ENCODE results near the gene HACD4.
A peak's percentile ranks its signal among the peaks of the same experiment; 100 is the strongest.
"Not testable (repeated sequence)": the region's sequence is repeated elsewhere in the genome, so short reads cannot be mapped to it uniquely, and the experiment has no call there.

The HACD4 gene

GRCh38 chr9:20989923-20990341, 41.5 kb downstream of the HACD4 start:
- H3K36me3 ChIP-seq (ENCODE audit: control insufficient read depth in 2 of 2, insufficient read depth in 2 of 2, low read length in 2 of 2) = peaks cover 5 to 9% of the 10 kb centered on the region in 2 donors

GRCh38 chr9:20988671-20989315, 42.6 kb downstream of the HACD4 start:
- Histone ChIP-seq H3K27me3 (ENCODE audit: control insufficient read depth in 1 of 2, insufficient read depth in 2 of 2, low read length in 2 of 2) (no peaks in the 10 kb centered on the region), H3K4me3 (ENCODE audit: low read length in 2 of 2) (no peak overlapping the region), H3K9me3 (ENCODE audit: control insufficient read depth in 2 of 2, low read length in 2 of 2) (no peaks in the 10 kb centered on the region), H3K4me1 (ENCODE audit: control insufficient read depth, insufficient read depth, low read length) (peaks cover 3% of the 10 kb centered on the region), H3K36me3 (ENCODE audit: control insufficient read depth in 2 of 2, insufficient read depth in 2 of 2, low read length in 2 of 2) (peaks cover 5 to 9% of the 10 kb centered on the region in 2 donors), H3K9ac (ENCODE audit: low read length in 2 of 2) (no peak overlapping the region), H3K27ac (ENCODE audit: low read length) (no peak overlapping the region)

More at GRCh38 chr9:20989923-20990341, 41.5 kb downstream of the HACD4 start:
- Histone ChIP-seq H3K9ac (ENCODE audit: low read length in 2 of 2) (no peak overlapping the region), H3K27me3 (ENCODE audit: control insufficient read depth in 1 of 2, insufficient read depth in 2 of 2, low read length in 2 of 2) (no peaks in the 10 kb centered on the region), H3K27ac (ENCODE audit: low read length) (no peak overlapping the region), H3K4me3 (ENCODE audit: low read length in 2 of 2) (no peak overlapping the region), H3K4me1 (ENCODE audit: control insufficient read depth, insufficient read depth, low read length) (peaks cover 3% of the 10 kb centered on the region), H3K9me3 (ENCODE audit: control insufficient read depth in 2 of 2, low read length in 2 of 2) (no peaks in the 10 kb centered on the region)

- H3K9me3 ChIP-seq (ENCODE audit: control insufficient read depth in 2 of 2, low read length in 2 of 2) = no peaks in the 10 kb centered on the region
- H3K4me3 ChIP-seq (ENCODE audit: low read length in 2 of 2) = no peak overlapping the region
- no peak overlapping the region for H3K9ac ChIP-seq (ENCODE audit: low read length in 2 of 2)
- peaks cover 3% of the 10 kb centered on the region for H3K4me1 ChIP-seq (ENCODE audit: control insufficient read depth, insufficient read depth, low read length)
- no peaks in the 10 kb centered on the region for H3K27me3 ChIP-seq (ENCODE audit: control insufficient read depth in 1 of 2, insufficient read depth in 2 of 2, low read length in 2 of 2)
- peaks cover 5 to 9% of the 10 kb centered on the region in 2 donors for H3K36me3 ChIP-seq (ENCODE audit: control insufficient read depth in 2 of 2, insufficient read depth in 2 of 2, low read length in 2 of 2)
- H3K27ac ChIP-seq (ENCODE audit: low read length) = no peak overlapping the region
Measured at GRCh38 chr9:20988061-20988460, 43.4 kb downstream of the HACD4 start.

GRCh38 chr9:20987521-20987920, 43.9 kb downstream of the HACD4 start:
- Histone ChIP-seq H3K27ac (ENCODE audit: low read length) (no peak overlapping the region), H3K9ac (ENCODE audit: low read length in 2 of 2) (no peak overlapping the region), H3K4me1 (ENCODE audit: control insufficient read depth, insufficient read depth, low read length) (peaks cover 3% of the 10 kb centered on the region), H3K4me3 (ENCODE audit: low read length in 2 of 2) (no peak overlapping the region), H3K9me3 (ENCODE audit: control insufficient read depth in 2 of 2, low read length in 2 of 2) (no peaks in the 10 kb centered on the region), H3K27me3 (ENCODE audit: control insufficient read depth in 1 of 2, insufficient read depth in 2 of 2, low read length in 2 of 2) (no peaks in the 10 kb centered on the region), H3K36me3 (ENCODE audit: control insufficient read depth in 2 of 2, insufficient read depth in 2 of 2, low read length in 2 of 2) (peaks cover 5 to 9% of the 10 kb centered on the region in 2 donors)

- Histone ChIP-seq H3K9ac (ENCODE audit: low read length in 2 of 2) (no peak overlapping the region), H3K36me3 (ENCODE audit: control insufficient read depth in 2 of 2, insufficient read depth in 2 of 2, low read length in 2 of 2) (peaks cover 5 to 9% of the 10 kb centered on the region in 2 donors), H3K4me1 (ENCODE audit: control insufficient read depth, insufficient read depth, low read length) (peaks cover 5% of the 10 kb centered on the region), H3K27ac (ENCODE audit: low read length) (no peak overlapping the region), H3K27me3 (ENCODE audit: control insufficient read depth in 1 of 2, insufficient read depth in 2 of 2, low read length in 2 of 2) (no peaks in the 10 kb centered on the region), H3K9me3 (ENCODE audit: control insufficient read depth in 2 of 2, low read length in 2 of 2) (no peaks in the 10 kb centered on the region), H3K4me3 (ENCODE audit: low read length in 2 of 2) (no peak overlapping the region)
Measured at GRCh38 chr9:20985851-20986600, 45.4 kb downstream of the HACD4 start.

GRCh38 chr9:20984506-20984905, 46.9 kb downstream of the HACD4 start:
- no peaks in the 10 kb centered on the region for H3K27me3 ChIP-seq (ENCODE audit: control insufficient read depth in 1 of 2, insufficient read depth in 2 of 2, low read length in 2 of 2)
- H3K27ac ChIP-seq (ENCODE audit: low read length) = no peak overlapping the region
- H3K4me1 ChIP-seq (ENCODE audit: control insufficient read depth, insufficient read depth, low read length) = peaks cover 2% of the 10 kb centered on the region
- H3K36me3 ChIP-seq (ENCODE audit: control insufficient read depth in 2 of 2, insufficient read depth in 2 of 2, low read length in 2 of 2) = no peaks in the 10 kb centered on the region
- no peak overlapping the region for H3K4me3 ChIP-seq (ENCODE audit: low read length in 2 of 2)
- H3K9ac ChIP-seq (ENCODE audit: low read length in 2 of 2) = no peak overlapping the region
- no peaks in the 10 kb centered on the region for H3K9me3 ChIP-seq (ENCODE audit: control insufficient read depth in 2 of 2, low read length in 2 of 2)

GRCh38 chr9:20981486-20981885, 50.0 kb downstream of the HACD4 start:
- peak overlapping the region in 1 of 2 donors; percentile 6 for H3K9ac ChIP-seq (ENCODE audit: low read length in 2 of 2)
- H3K27ac ChIP-seq (ENCODE audit: low read length) = peak overlapping the region; percentile 46
- H3K4me1 ChIP-seq (ENCODE audit: control insufficient read depth, insufficient read depth, low read length) = peaks cover 2% of the 10 kb centered on the region
- H3K36me3 ChIP-seq (ENCODE audit: control insufficient read depth in 2 of 2, insufficient read depth in 2 of 2, low read length in 2 of 2) = peaks cover 2 to 3% of the 10 kb centered on the region in 2 donors
- no peaks in the 10 kb centered on the region for H3K27me3 ChIP-seq (ENCODE audit: control insufficient read depth in 1 of 2, insufficient read depth in 2 of 2, low read length in 2 of 2)
- peak overlapping the region; percentile 3 to 9 for H3K4me3 ChIP-seq (ENCODE audit: low read length in 2 of 2)
- no peaks in the 10 kb centered on the region for H3K9me3 ChIP-seq (ENCODE audit: control insufficient read depth in 2 of 2, low read length in 2 of 2)

GRCh38 chr9:20980832-20981455, 50.5 kb downstream of the HACD4 start:
- H3K27ac ChIP-seq (ENCODE audit: low read length) = peak overlapping the region; percentile 46

GRCh38 chr9:20978249-20978648, 53.2 kb downstream of the HACD4 start:
- Histone ChIP-seq H3K27ac (ENCODE audit: low read length) (no peak overlapping the region), H3K9me3 (ENCODE audit: control insufficient read depth in 2 of 2, low read length in 2 of 2) (no peaks in the 10 kb centered on the region), H3K4me3 (ENCODE audit: low read length in 2 of 2) (no peak overlapping the region), H3K27me3 (ENCODE audit: control insufficient read depth in 1 of 2, insufficient read depth in 2 of 2, low read length in 2 of 2) (no peaks in the 10 kb centered on the region), H3K36me3 (ENCODE audit: control insufficient read depth in 2 of 2, insufficient read depth in 2 of 2, low read length in 2 of 2) (peaks cover 2 to 6% of the 10 kb centered on the region in 2 donors), H3K4me1 (ENCODE audit: control insufficient read depth, insufficient read depth, low read length) (peaks cover 2% of the 10 kb centered on the region), H3K9ac (ENCODE audit: low read length in 2 of 2) (no peak overlapping the region)

More at GRCh38 chr9:20980832-20981455, 50.5 kb downstream of the HACD4 start:
- H3K4me1 ChIP-seq (ENCODE audit: control insufficient read depth, insufficient read depth, low read length) = peaks cover 2% of the 10 kb centered on the region
- peak overlapping the region in 1 of 2 donors; percentile 6 for H3K9ac ChIP-seq (ENCODE audit: low read length in 2 of 2)
- peak overlapping the region; percentile 3 to 9 for H3K4me3 ChIP-seq (ENCODE audit: low read length in 2 of 2)
- H3K36me3 ChIP-seq (ENCODE audit: control insufficient read depth in 2 of 2, insufficient read depth in 2 of 2, low read length in 2 of 2) = peaks cover 2 to 6% of the 10 kb centered on the region in 2 donors
- no peaks in the 10 kb centered on the region for H3K27me3 ChIP-seq (ENCODE audit: control insufficient read depth in 1 of 2, insufficient read depth in 2 of 2, low read length in 2 of 2)
- H3K9me3 ChIP-seq (ENCODE audit: control insufficient read depth in 2 of 2, low read length in 2 of 2) = no peaks in the 10 kb centered on the region

GRCh38 chr9:20974191-20974938, 57.1 kb downstream of the HACD4 start:
- H3K4me3 ChIP-seq (ENCODE audit: low read length in 2 of 2); H3K36me3 ChIP-seq (ENCODE audit: control insufficient read depth in 2 of 2, insufficient read depth in 2 of 2, low read length in 2 of 2); H3K9ac ChIP-seq (ENCODE audit: low read length in 2 of 2); H3K27ac ChIP-seq (ENCODE audit: low read length); H3K4me1 ChIP-seq (ENCODE audit: control insufficient read depth, insufficient read depth, low read length); H3K27me3 ChIP-seq (ENCODE audit: control insufficient read depth in 1 of 2, insufficient read depth in 2 of 2, low read length in 2 of 2); H3K9me3 ChIP-seq (ENCODE audit: control insufficient read depth in 2 of 2, low read length in 2 of 2): not testable (repeated sequence)

Data from stomach smooth muscle (tissue), 2 donors.